ENCODE results near the gene C2CD4B.

GRCh38 chr15:62115847-62116246 lies 49.2 kb downstream of the C2CD4B start:
- no peak for TF ChIP-seq CTCF (IDR thresholded peaks at IDR 0.05; ENCODE audit: insufficient read depth, low read length, poor library complexity, severe bottlenecking)
- no peak for TF ChIP-seq EZH2phosphoT487 (conservative IDR thresholded peaks at IDR 0.05; ENCODE audit: low read length)
